ENCODE results near the gene FSHB.

DNA sequence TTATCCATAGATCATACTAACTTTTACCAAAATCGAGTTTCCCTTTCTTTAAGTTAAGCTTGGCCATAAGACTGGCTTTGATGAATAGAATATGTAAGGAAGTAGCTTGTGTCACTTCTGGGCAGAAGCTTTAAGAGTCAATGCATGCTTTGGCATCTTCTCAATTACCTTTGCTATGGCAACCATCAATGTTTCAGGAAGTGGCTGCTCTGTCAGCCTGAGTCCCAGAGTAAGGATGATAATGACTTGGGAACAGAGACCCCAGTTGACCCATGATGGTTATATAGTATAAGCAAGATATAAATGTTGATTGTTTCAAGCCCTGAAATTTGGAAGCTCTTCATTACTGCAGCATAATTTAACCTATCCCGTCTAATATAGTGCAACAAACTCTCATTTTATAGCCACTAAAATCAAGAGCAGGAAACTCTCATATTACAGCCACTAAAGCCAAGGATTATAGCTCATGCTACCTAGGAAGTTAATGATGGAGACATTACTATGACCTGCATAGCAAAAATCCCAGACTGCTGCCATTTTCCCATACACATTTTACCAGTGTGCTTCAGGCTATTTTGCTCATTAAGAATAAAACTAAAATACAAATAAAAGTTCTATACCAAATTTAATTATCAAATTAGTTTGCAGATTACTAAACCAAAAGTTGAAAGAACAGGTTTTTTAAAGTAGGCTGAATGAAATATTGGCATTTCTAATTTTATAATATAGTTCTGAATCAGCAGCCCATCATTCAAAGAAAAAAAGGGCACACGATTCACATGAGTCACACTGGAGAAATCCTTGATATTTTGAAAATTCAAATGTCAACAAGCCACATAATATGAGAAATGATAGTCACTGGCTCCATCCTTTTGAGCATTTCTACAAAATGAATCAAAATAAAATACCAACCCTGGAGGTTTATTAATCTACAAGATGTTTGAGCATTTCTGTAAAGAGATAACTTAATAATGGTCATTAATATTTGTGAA is 23.8 kb downstream of the FSHB start:
- TF ChIP-seq, protein P1, sequence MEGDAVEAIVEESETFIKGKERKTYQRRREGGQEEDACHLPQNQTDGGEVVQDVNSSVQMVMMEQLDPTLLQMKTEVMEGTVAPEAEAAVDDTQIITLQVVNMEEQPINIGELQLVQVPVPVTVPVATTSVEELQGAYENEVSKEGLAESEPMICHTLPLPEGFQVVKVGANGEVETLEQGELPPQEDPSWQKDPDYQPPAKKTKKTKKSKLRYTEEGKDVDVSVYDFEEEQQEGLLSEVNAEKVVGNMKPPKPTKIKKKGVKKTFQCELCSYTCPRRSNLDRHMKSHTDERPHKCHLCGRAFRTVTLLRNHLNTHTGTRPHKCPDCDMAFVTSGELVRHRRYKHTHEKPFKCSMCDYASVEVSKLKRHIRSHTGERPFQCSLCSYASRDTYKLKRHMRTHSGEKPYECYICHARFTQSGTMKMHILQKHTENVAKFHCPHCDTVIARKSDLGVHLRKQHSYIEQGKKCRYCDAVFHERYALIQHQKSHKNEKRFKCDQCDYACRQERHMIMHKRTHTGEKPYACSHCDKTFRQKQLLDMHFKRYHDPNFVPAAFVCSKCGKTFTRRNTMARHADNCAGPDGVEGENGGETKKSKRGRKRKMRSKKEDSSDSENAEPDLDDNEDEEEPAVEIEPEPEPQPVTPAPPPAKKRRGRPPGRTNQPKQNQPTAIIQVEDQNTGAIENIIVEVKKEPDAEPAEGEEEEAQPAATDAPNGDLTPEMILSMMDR (IDR thresholded peaks at IDR 0.05) = no peak
- no peak for TF ChIP-seq POLR2A (IDR thresholded peaks at IDR 0.05)
